Germinal center (tissue), 1 donor: ENCODE data around the gene CNTNAP3.
"Not testable (repeated sequence)": the region's sequence is repeated elsewhere in the genome, so short reads cannot be mapped to it uniquely, and the experiment has no call there.

Experiments
- DNase-seq: peaks from one replicate; pipeline ENCODE4 v3.0.0; 2012; ENCODE audit warnings: mixed read lengths, low spot score

Gene CNTNAP3

GRCh38 chr9:39287980-39288379 lies at the start of gene CNTNAP3:
Gene CNTNAP3 (minus strand): TSS chr9:39288167. CDS start chr9:39288064, 103 bp downstream.
- not testable (repeated sequence) for DNase-seq

GRCh38 chr9:39279995-39280394 lies 8.0 kb downstream of the CNTNAP3 start:
- not testable (repeated sequence) for DNase-seq

GRCh38 chr9:39242513-39242912 lies 45.5 kb downstream of the CNTNAP3 start:
- not testable (repeated sequence) for DNase-seq

GRCh38 chr9:39232130-39232991 lies 55.6 kb downstream of the CNTNAP3 start:
- not testable (repeated sequence) for DNase-seq

- not testable (repeated sequence) for DNase-seq
Observed at GRCh38 chr9:39215976-39216375, 72.0 kb downstream of the CNTNAP3 start.

- DNase-seq = not testable (repeated sequence)
Observed at GRCh38 chr9:39209773-39210172, 78.2 kb downstream of the CNTNAP3 start.

- not testable (repeated sequence) for DNase-seq
Observed at GRCh38 chr9:39206643-39207042, 81.3 kb downstream of the CNTNAP3 start.

GRCh38 chr9:39205842-39206241 lies 82.1 kb downstream of the CNTNAP3 start:
- not testable (repeated sequence) for DNase-seq

GRCh38 chr9:39200412-39200811 lies 87.6 kb downstream of the CNTNAP3 start:
- not testable (repeated sequence) for DNase-seq

- not testable (repeated sequence) for DNase-seq
Observed at GRCh38 chr9:39198000-39198709, 89.8 kb downstream of the CNTNAP3 start.

GRCh38 chr9:39171370-39171769 lies 116.6 kb downstream of the CNTNAP3 start:
- not testable (repeated sequence) for DNase-seq

GRCh38 chr9:39157714-39158113 lies 130.3 kb downstream of the CNTNAP3 start:
- not testable (repeated sequence) for DNase-seq

- DNase-seq = not testable (repeated sequence)
Observed at GRCh38 chr9:39132826-39133552, 155.0 kb downstream of the CNTNAP3 start.

- not testable (repeated sequence) for DNase-seq
Observed at GRCh38 chr9:39121401-39121800, 166.6 kb downstream of the CNTNAP3 start.

GRCh38 chr9:39111746-39112145 lies 176.2 kb downstream of the CNTNAP3 start:
- not testable (repeated sequence) for DNase-seq

GRCh38 chr9:39108145-39108544 lies 179.8 kb downstream of the CNTNAP3 start:
- DNase-seq = no peak

GRCh38 chr9:39097208-39097607 lies 190.8 kb downstream of the CNTNAP3 start:
- not testable (repeated sequence) for DNase-seq

GRCh38 chr9:39085311-39085710 lies 202.7 kb downstream of the CNTNAP3 start:
- DNase-seq = not testable (repeated sequence)

- DNase-seq = not testable (repeated sequence)
Observed at GRCh38 chr9:39082574-39082973, 205.4 kb downstream of the CNTNAP3 start.

- DNase-seq = not testable (repeated sequence)
Observed at GRCh38 chr9:39080081-39080480, 207.9 kb downstream of the CNTNAP3 start.

- not testable (repeated sequence) for DNase-seq
Observed at GRCh38 chr9:39078621-39079256, 209.2 kb downstream of the CNTNAP3 start.

- DNase-seq = not testable (repeated sequence)
Observed at GRCh38 chr9:39073537-39073936, 214.4 kb downstream of the CNTNAP3 start.
